Activated CD4-positive, alpha-beta T cell treated with anti-CD3 and anti-CD28 coated beads, Interleukin-2, amount 50 U/mL, for 48 hours (primary cell): ENCODE data around the gene OPRL1.
A peak's percentile ranks its signal among the peaks of the same experiment; 100 is the strongest.

ENCODE experiments used
- DNase-seq, 2 experiments: peaks; one replicate each; pipeline ENCODE4 v3.0.0-alpha.2; 2020

OPRL1 gene

DNA sequence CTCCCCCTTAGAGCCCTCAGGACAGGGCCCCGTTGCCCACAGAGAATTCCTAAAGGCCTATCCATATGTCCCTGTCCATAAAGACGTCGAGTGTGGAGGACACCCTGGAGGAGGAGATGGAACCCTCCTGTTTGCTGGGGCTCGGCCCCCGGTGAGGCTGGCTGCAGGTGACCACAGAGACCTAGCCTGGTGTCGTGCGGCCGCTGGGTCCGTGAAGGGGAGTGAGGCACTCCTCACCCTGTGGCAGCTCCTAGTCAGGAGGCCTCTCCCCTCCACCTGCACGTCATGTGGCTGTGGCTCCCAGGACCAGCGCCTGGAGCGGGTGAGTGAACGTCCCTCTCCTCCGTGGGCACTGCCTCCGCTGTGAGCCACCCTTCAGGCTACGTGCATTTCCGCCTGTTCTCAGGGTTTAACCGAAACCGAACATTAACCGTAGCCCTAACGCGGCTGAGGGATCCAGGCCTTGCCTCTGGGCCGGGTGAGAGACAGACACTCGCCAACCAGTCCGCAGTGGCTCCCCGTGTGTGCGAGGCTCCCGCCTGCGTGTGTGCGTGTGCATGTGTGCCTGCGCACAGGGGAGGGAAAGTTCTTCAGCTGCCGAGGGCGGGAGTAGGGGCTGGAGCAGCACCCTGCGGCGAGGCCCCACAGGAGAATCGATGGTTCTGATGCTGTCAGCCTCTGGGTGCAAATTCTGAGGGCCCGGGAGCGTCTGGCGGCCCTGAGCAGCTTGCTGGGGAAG, 22.8 kb upstream of the OPRL1 start:
- DNase-seq: no peak

DNA sequence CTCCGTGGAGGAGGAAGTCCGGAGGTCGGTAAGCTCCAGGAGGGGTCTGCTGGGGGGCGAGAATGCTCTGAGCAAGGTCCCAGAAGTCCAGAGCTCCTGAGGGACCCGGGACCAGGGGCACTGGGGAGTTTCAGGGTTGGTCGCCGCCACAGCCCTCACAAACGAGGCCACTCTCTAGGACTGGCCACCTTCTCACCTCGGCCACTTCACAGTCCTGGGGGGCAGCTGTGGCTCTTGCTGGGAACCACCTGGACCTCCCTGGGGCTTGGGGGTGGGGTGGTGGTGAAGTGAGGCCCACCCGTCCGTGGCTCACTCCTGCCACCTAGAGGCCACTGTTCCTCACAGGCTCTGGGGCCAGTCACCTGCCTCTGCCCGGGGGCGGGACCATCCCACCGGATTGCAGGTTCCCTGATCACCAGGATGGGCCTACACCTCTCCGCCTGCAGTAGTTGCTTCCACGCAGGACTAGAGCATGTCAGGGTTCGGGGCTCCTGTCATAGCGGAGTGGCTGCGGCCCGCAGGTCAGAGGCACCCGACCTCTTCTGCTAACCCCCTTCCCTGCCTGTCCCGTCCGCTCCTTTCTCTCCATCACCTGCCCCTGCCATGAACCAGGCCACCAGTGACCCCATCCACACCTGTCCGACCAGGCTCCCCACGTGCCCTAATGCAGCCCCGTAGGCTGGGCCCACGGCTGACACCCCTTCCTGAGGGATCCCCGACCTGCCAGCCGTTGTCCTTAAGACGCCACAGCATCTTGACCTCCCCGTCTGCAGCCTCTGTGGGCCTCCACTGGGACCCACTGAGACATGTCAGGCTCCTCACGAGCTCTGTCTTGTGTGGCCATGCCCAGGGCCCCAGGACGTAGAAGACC, 22.0 kb upstream of the OPRL1 start:
- peak; percentile 92 to 93 for DNase-seq

DNA sequence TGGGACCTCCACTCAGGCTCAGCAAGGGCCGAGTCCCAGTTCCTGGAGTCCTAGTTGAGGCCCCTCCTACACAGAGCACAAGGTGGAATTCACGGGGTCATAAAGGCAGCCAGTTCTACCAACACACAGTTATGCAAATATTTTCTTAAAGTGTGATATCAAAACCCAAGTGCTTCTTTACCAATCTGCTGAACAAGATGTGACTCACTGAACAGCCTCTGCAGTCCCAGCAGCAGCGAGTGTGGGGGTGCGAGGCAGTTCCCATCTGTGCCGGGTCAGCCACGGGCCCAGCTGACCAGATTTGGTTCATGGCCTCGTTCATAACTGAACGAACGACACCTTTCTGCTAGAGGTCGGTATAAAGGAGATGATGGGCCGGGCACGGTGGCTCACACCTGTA, 21.3 kb upstream of the OPRL1 start:
- DNase-seq: no peak

GRCh38 chr20:64062276-64062595, 17.6 kb upstream of the OPRL1 start:
- DNase-seq: no peak

- DNase-seq: peak; percentile 96 to 97
Measured at GRCh38 chr20:64062596-64063388, 17.1 kb upstream of the OPRL1 start, which contains the start of gene TCEA2. Gene TCEA2, plus strand, starts transcription at chr20:64063198. Its CDS starts 115 bp downstream, at chr20:64063313.

DNA sequence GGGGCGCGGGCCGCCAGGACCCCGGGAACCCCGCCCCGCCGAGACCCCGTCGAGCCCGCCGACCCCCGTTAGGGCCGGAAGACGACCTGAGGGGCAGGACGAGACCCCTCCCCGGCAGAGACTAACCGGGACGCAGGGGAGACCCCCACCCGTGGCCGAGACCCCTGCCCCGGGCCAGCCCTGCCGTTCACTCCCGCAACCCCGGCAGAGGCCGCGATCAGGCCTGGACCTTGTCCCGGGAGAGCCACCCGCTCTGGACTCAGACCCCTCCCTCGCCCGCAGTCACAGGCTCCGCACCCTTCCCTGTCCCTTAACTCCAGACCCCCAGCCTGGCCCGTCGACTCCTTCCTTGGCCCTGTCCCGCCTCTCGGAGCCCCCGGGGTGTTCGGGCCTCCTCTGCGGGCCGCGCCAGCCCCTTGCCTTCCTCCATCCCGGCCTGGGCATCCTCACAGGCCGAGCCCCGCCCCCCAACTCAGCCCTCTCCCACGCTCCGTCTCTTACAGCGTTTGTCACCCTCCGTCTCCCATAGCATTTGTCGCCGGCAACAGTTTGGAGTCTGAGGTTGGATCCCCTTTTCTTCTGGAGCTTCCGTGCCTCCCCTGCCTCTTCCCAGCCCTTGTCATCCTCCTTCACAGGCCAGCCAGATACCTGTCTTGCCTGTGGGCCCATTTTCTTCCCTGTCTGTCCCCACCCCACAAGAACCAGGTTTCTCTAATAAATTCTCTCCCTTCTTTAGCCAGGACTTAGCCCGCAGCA, 16.3 kb upstream of the OPRL1 start:
- DNase-seq: peak; percentile 61 to 69

- no peak for DNase-seq
Measured at GRCh38 chr20:64064145-64064698, 15.7 kb upstream of the OPRL1 start.

DNA sequence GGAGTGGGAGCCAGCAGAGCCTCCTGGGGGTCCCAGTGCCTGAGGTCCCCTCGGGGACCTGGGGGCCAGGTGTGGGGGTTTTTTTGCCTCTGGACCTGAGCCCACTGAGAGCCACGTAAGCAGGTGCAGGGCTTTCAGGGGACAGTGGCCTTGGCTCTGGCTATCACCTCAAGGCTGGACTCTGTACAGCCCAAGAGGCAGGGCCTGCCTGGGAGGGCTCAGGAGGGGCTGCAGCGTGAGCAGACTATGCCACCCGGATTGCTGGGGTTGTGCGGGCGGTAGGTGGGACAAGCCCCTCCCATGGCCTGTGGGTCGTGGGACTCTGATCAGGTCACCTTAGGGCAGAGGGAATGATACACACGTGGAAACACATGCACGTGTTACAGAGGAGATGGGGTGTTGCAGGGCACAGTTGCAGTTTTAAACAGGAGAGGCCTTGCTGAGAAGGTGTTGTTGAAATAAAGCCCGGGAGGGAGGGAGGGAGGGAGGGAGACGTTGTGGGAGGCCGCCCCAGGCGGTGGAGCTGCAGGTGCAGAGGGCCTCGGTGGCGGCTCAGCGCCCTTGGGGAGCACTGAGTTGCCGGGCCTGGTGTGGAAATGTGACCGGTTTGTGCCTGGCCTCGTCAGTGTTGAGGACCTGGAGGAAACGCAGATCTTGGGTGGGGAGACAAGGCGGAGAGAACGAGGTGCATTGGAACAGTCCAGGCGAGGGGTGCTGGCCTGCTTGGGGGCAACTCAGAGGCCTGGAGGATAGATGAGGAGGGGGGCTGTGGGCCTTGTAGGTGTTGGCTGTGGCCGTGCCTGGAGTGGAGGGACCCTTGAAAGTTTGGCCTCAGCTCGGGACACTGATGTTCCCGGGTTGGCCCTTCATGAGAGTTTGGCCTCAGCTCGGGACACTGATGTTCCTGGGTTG, 14.6 kb upstream of the OPRL1 start:
- no peak for DNase-seq

DNA sequence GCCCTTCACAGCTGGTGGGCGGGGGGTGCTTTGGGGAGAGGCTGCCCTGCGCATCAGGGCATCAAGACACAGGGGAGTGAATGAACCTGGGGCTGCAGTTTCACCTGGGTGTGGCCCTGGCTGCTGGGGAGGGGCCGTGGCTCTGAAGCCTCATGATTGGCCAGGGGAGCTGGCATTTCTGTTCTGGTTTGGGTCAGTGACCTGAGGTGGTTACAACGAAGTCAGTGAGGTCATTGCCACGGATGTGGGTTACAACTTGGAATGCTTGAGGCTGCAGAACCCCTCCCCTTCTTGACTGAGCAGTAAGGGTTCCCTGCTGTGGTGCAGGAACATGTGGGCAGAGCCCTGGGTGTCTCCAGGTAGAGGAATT, 13.9 kb upstream of the OPRL1 start:
- peak; percentile 67 to 80 for DNase-seq

GRCh38 chr20:64067005-64067632, 12.8 kb upstream of the OPRL1 start:
- no peak for DNase-seq

DNA sequence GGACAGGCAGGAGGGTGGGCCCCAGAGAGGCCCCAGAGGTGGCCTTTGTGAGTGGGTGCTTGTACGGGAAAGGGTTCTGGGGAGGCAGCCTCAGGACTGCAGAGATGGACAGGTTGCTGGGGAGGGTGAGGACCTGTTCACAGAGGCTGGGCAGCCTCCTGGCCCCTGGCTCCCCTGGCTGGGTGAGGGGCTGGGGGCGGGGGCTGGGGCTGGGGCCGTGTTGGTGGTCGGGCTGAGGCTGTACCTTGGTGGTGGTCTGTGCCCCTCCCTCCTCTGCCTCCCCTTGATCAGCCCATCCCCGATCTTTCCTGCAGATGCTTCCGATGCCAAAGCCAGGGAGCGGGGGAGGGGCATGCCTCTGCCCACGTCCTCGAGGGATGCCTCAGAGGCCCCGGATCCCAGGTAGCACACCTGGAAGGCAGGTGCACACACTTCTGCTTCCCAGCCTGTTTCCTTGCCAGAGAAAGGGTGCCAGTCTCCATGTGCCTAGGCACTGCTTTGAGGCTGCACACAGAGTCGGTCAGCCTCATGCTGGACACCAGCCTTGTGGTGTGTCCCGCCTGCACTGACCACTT, 12.1 kb upstream of the OPRL1 start:
- DNase-seq: no peak

DNA sequence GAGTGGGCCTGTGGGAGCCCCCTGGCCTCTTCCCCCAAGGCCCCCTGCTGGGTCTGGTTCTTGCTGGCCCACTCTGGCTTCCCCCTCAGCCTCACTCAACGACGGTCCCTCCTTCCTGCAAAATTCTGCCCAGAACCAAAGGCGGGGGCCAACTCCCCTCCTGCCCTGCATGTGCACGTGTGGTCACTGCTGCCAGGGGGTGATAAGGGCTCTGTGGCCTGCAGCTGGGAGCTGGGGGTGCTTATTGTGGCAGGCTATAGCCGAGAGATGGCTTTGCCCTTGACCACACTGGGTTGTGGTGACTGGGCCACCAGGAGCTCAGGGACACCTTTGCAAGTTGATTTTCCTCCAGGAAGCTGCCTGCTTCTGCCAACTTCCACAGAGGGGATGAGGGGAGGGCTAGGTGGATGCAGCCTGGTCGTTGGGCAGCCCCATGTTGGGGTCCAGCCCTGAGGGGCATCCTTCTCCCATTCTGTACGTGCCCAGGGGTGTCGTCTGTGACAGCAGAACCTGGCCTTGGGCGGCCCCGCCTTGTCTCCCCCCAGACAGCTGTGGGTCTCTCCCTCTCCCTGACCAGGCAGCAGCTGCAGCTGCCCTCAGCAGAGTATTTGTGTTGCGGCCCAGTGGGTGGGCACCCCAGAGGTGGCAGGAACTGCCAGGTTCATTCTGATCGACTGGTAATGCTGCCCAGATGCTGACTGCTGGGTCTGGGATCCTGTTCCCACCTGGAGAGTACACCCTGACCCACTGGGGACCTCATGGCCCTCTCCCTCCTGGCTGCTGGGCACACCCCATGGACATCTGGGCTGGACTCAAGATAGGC, 11.3 kb upstream of the OPRL1 start:
- DNase-seq: no peak

DNA sequence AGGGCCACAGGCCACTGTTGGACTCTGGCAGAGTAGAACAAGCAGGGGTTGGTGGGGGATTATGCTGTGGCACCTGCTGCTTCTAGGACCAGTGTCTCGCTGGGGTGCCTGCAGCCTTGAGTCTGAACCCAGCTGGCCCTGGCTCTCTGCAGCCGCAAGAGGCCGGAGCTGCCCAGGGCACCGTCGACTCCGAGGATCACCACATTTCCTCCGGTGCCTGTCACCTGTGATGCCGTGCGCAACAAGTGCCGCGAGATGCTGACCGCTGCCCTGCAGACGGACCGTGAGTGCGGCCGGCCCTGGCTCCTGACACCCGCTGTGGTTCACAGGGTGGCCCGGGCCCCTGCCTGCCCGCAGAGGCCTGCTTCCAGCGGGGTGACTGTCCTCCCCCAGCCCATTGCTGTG, 10.7 kb upstream of the OPRL1 start:
- DNase-seq: no peak

GRCh38 chr20:64069614-64070243, 10.2 kb upstream of the OPRL1 start:
- peak in 1 of 2 experiments; percentile 58 for DNase-seq

DNA sequence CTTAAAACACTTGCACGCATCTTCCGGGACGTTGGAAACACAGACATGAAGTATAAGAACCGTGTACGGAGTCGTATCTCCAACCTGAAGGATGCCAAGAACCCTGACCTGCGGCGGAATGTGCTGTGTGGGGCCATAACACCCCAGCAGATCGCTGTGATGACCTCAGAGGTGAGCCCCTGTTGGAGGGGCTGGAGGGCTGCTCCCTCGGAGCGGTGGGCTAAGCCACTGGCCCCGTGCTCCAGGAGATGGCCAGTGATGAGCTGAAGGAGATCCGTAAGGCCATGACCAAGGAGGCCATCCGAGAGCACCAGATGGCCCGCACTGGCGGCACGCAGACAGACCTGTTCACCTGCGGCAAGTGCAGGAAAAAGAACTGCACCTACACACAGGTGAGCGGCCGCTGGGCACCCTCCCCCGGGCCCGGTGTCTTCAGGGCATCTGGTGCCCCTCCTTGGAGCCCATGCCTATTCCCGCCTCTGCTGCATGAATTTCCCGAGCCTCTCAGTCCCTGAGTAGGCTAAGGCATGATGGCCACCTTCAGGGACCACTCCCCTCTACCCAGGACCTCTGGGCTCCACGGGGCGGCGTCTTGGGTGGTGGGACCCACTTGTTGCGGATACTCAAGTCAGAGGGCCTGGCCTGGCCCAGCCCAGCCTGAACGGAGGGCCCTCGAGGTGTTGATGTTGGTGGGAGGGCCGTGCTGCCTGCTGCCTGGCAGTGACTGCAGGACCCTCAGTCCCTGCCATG, 9.5 kb upstream of the OPRL1 start:
- no peak for DNase-seq

DNA sequence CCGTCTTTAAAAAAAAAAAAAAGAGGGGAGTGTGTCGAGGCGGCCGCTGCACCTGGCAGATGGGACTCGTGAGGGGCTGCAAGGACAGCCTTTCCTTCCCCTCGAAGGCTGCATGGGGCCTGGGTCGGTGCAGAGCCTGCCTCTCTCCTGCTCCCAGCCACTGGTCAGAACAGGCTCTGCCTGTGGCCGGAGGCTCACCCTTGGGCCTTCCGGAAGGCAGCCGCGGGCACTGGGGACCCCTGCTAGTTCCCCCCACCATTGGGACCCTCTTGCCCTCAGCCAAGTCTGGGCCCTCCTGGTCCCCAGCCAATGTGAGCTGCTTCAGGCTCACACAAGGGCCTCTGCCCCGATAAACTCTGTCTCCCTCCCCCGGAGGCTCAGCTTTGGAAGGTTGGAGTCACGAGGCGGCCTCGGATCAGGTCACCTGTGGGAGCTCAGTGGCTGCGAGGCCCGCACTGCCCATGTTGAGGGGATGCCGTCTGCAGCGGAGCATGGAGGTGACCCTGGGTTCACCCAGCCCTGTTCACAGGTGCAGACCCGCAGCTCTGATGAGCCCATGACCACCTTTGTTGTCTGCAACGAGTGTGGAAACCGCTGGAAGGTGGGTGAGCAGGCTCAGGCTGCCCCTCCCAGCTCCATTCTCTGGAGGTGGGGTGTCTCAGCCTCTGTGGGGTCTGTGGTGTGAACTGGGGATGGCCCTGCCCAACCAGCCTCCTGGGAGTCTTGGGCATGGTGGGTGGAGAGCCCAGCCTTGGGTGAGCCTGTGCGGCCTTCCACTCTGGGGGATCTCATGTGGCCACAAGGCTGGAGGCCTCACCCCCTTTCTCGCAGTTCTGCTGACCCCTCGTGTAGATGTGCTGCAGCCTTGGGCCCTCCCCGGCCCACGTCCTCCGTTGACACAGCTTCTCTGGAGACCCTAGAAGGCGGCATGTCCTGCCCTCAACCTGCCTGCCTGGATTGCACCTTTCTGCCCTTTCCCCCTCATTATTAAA, 8.2 kb upstream of the OPRL1 start:
- no peak for DNase-seq

- no peak for DNase-seq
Measured at GRCh38 chr20:64072498-64073063, 7.3 kb upstream of the OPRL1 start.
